Measurements from ENCODE around the gene ADGRG2. TPM values are rescaled to one million over a fixed set of nuclear protein-coding genes. Genes with fewer than 3 reads are reported as not detected.

The ADGRG2 gene
- total RNA-seq, 1 donor from 2014 or later, result 0.81 TPM

DNA sequence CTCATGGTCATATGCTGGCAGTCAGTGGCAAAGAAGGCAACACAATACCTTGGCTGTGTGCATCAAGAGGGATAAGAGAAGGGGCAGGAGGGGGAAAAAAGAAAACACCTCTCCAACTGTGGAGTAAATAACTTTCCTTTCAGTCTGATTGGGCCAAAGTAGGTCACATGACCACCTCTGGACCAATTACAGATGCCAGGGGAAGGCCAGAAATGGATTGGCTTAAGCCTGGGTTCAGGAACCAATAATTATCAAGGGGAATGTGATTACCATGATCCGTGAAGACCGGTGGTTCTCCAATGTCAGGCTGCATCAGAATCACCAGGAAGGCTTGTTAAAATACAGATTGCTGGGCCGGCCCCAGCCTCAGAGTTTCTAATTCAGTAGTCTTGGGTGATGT lies 7.4 kb upstream of the ADGRG2 start:
- peaks cover 12% of the 10 kb centered on the region for H3K9me3 Mint-ChIP-seq (ENCODE audit: low read depth)
- no peak for DNase-seq (ENCODE audit: low spot score, unreplicated experiment)
- no peak overlapping the region for H3K4me3 Mint-ChIP-seq (ENCODE audit: low read depth)
- H3K27ac Mint-ChIP-seq, result no peak overlapping the region
- no peaks in the 10 kb centered on the region for H3K4me1 Mint-ChIP-seq (ENCODE audit: low read depth)
- peaks cover 24% of the 10 kb centered on the region for H3K27me3 Mint-ChIP-seq
- H3K36me3 Mint-ChIP-seq (ENCODE audit: insufficient read depth), result no peaks in the 10 kb centered on the region
- TF ChIP-seq, protein P1, sequence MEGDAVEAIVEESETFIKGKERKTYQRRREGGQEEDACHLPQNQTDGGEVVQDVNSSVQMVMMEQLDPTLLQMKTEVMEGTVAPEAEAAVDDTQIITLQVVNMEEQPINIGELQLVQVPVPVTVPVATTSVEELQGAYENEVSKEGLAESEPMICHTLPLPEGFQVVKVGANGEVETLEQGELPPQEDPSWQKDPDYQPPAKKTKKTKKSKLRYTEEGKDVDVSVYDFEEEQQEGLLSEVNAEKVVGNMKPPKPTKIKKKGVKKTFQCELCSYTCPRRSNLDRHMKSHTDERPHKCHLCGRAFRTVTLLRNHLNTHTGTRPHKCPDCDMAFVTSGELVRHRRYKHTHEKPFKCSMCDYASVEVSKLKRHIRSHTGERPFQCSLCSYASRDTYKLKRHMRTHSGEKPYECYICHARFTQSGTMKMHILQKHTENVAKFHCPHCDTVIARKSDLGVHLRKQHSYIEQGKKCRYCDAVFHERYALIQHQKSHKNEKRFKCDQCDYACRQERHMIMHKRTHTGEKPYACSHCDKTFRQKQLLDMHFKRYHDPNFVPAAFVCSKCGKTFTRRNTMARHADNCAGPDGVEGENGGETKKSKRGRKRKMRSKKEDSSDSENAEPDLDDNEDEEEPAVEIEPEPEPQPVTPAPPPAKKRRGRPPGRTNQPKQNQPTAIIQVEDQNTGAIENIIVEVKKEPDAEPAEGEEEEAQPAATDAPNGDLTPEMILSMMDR (IDR thresholded peaks at IDR 0.05; ENCODE audit: unreplicated experiment), result no peak

DNA sequence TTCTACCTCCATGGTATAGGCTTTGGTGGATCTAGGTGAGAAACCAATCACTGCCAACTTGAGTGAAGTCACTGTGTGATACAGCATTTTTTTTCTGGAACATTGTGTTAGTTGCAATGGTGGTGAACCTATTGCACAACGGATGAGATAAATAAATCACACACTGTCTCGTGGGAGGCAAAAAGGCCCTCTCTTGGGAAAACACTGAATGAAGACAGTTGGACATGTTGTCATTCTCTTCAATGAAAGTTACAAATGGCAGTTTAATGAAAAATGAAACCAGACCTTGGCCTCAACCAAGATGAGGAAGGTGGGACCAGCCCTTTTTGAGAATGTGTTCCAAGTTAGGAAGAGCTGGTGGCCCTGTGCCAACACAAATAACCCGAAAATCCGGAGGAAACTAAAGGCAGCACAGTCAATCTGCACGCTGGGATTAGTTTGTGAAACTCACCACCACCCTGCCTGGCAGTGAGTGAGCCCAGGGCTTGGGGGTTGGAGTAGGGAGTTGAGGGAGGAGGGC lies 5.4 kb upstream of the ADGRG2 start:
- TF ChIP-seq, protein P1 (IDR thresholded peaks at IDR 0.05; ENCODE audit: unreplicated experiment), result no peak
- Mint-ChIP-seq H3K27me3 (peaks cover 41% of the 10 kb centered on the region), H3K9me3 (ENCODE audit: low read depth) (peaks cover 8% of the 10 kb centered on the region), H3K4me1 (ENCODE audit: low read depth) (no peaks in the 10 kb centered on the region), H3K27ac (no peak overlapping the region), H3K36me3 (ENCODE audit: insufficient read depth) (no peaks in the 10 kb centered on the region), H3K4me3 (ENCODE audit: low read depth) (no peak overlapping the region)
- no peak for DNase-seq (ENCODE audit: low spot score, unreplicated experiment)

DNA sequence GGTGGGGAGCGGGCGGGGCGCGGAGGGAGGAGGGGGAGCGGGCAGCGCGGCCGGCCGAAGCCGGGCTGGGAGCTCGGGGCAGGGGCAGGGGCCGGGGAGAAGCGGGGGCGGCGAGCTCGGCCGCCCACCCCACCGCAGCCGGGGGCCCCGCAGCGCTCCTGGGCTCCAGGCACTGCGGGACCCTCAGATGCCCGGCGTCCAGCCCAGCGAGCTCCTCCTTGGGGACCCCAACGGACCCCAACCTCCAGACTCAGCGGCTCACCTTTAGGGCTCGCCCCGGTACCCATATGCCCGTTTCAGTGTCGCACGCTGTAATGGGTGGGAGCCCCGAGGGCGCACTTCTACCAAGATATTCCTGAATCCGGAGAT lies 357 bp upstream of the ADGRG2 start:
- DNase-seq (ENCODE audit: low spot score, unreplicated experiment), result no peak
- Mint-ChIP-seq H3K4me1 (ENCODE audit: low read depth) (peaks cover 3% of the 10 kb centered on the region), H3K36me3 (ENCODE audit: insufficient read depth) (no peaks in the 10 kb centered on the region), H3K4me3 (ENCODE audit: low read depth) (peak overlapping the region; percentile 53), H3K27ac (no peak overlapping the region), H3K27me3 (peaks cover 63% of the 10 kb centered on the region), H3K9me3 (ENCODE audit: low read depth) (peaks cover 5% of the 10 kb centered on the region)
- TF ChIP-seq, protein P1 (IDR thresholded peaks at IDR 0.05; ENCODE audit: unreplicated experiment), result no peak

DNA sequence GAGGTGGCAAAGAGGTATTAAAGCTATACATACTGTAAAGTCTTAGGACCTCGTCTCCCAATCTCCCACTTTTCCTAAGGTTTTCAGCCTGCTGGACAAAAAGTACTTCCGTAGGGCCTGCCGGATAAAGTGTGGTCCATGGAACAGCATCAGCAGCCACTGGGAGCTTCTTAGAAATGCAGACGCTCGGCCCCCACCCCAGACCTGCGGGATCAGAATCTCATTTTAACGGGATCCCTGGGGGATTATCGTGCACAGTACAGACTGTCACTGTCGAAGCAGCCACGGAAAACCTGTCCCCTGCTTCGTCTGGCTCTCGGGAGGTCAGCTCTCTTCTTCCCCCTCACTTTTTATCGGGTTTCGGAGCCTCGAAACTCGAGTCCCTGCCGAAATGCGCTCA lies 802 bp downstream of the ADGRG2 start:
- Mint-ChIP-seq H3K27me3 (peaks cover 59% of the 10 kb centered on the region), H3K4me3 (ENCODE audit: low read depth) (peak overlapping the region; percentile 57), H3K27ac (no peak overlapping the region), H3K9me3 (ENCODE audit: low read depth) (peaks cover 8% of the 10 kb centered on the region), H3K4me1 (ENCODE audit: low read depth) (peaks cover 3% of the 10 kb centered on the region), H3K36me3 (ENCODE audit: insufficient read depth) (peaks cover 2% of the 10 kb centered on the region)
- TF ChIP-seq, protein P1 (IDR thresholded peaks at IDR 0.05; ENCODE audit: unreplicated experiment), result no peak
- DNase-seq (ENCODE audit: low spot score, unreplicated experiment), result no peak

- no peaks in the 10 kb centered on the region for H3K4me1 Mint-ChIP-seq (ENCODE audit: low read depth)
- H3K36me3 Mint-ChIP-seq (ENCODE audit: insufficient read depth), result no peaks in the 10 kb centered on the region
- H3K9me3 Mint-ChIP-seq (ENCODE audit: low read depth), result peaks cover 29% of the 10 kb centered on the region
- TF ChIP-seq, protein P1 (IDR thresholded peaks at IDR 0.05; ENCODE audit: unreplicated experiment), result no peak
- no peak for DNase-seq (ENCODE audit: low spot score, unreplicated experiment)
- no peak overlapping the region for H3K4me3 Mint-ChIP-seq (ENCODE audit: low read depth)
- H3K27ac Mint-ChIP-seq, result no peak overlapping the region
- peaks cover 63% of the 10 kb centered on the region for H3K27me3 Mint-ChIP-seq
Measured at GRCh38 chrX:19110642-19111041, 11.6 kb downstream of the ADGRG2 start.

All from progenitor cell of endocrine pancreas (in vitro differentiated cells).